Suppressor macrophage treated with lipopolysaccharide for 1 hour (primary cell): ENCODE data around the gene FAM131C.

Source experiments
- DNase-seq, 3 donors: peaks; one replicate each; pipeline ENCODE4 v3.0.0-alpha.2; 2020 to 2022

Gene FAM131C

DNA sequence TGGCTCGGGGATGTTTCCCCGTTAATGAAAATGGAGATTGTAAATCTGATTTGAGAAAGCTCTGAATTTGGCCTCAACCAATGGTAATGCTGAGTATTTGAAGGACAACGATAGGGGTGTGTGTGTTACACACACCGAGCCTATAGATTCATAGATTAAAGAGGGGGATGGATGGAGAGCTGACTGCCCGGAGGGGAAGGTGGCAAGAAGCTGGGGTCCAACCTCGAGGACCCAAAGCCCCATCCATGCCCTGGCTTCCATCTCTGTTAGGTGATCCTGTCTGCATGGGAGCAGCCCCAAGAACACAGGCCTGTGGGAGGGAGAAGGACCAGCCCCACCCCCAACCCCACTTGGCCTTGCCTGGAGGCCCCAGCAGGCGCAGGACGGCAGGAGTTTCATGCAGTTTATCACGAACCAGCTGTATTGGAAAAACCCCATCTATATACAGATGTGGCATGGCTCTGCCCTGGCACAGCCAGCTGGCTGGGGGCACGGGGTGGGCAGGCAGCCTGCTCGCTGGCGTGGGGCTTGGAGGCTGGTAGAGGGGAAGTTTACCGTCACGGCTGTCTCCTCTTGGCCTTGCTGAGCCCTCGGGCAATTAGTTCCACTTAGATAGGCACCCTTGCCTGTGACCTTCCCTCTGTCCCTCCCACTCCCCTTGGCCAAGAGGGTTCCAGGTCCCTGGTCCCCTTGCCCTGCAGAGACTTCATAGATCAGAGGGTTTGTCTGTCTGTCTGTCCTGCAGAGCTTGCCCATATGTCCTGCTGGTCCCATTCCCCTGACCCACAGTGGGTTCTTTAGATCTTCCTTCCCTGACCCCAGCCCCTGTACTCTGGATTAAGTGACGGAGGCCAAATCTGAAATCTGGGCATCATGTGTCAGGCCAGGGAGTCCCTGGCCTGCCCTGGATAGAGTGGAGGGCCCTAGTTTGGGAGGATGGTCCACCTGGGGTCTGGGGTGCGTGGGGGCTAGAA lies 58.7 kb downstream of the FAM131C start:
- DNase-seq, result peak in 2 of 3 donors; percentile 11 to 24

GRCh38 chr1:16013908-16014258 lies 59.6 kb downstream of the FAM131C start:
- no peak for DNase-seq

DNA sequence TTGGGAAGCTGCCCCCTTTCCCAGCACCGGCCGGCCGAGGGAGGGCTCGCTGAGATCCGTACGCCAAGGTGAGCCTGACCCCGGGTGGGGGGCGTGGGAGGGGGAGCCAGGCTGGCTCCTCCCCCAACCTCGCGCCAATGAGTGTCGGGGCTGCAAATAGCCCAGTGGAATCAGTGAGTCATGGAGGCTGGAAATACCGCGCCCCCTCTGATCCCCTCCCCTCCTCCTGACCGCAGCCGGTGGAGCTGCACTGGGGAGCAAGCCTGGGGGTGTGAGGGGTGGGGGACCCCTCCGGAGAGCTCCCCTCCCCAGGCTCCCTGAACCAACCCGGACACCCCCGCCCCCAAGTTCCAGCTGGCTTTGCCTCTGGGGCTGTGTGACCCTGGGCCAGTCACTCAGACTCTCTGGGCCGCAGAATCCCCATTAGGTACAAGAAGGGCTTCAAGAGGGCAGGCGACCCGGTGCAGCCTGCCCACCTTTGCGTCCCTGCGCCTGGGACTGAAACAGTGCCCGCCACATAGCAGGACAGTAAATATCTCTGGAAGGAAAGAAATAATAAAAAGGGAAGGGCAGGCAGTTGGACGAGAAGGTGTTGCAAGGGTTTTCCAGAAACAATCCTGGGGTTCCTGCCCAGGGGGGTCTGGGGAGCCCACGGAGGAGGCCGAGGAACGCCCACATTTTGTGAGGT lies 60.1 kb downstream of the FAM131C start:
- DNase-seq, result peak; percentile 72 to 84 (median 76)

DNA sequence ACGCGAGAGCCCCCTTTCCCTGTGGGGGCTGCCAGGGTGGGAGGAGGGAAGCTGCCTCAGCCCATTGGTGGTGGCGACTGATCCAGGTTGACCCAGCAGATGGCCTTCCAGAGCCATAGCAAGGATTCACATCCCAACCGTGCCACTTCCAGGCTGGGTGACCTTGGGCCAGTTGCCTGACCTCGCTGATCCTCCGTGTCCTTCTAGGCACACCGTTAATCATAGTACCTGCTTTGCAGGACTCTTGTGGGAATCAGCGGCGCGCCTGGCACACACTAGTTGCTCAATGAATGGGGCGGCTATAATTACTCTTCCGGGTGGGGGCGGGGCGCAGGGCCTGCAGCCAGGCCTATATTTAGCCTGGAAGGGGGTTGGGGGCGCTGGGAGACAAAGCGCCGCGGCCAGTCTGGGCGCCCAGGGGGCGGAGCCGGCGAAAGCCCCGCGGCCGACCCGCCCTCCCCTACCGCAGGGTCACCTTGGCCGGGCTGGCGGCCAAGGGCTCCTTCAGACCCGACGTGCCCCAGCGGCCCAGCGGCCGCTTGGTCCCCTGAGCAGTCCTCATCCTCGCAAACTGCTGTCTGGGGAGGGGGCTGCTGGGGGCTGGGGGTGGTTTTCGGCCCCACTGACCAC lies 60.7 kb downstream of the FAM131C start:
- DNase-seq, result peak; percentile 20 to 69 (median 44)

DNA sequence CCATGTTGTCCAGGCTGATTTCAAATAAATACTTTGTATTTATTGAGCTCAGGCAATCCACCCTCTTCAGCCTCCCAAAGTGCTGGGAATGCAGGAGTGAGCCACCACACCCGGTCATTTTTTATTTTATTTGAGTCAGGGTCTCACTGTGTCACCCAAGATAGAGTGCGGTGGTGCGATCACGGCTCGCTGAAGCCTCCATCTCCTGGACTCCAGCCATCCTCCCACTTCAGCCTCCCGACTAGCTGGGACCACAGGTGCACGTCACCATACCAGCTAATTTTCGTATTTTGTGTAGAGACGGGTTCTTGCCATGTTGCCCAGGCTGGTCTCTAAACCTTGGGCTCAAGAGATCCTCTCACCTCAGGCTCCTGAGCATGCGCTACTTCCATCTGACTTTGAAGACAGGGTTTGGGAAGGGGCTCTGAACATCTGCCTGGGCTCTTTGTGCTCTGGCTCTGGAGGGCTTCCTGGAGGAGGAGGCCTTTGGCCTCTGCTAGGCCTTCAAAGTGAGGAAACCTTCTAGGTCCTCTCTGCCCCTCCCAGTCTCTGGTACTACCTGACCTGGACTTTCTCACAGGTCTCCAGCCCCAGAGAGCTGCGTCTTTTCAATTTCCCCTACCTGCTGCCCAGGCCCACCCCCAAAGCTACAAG lies 61.4 kb downstream of the FAM131C start:
- DNase-seq, result no peak

DNA sequence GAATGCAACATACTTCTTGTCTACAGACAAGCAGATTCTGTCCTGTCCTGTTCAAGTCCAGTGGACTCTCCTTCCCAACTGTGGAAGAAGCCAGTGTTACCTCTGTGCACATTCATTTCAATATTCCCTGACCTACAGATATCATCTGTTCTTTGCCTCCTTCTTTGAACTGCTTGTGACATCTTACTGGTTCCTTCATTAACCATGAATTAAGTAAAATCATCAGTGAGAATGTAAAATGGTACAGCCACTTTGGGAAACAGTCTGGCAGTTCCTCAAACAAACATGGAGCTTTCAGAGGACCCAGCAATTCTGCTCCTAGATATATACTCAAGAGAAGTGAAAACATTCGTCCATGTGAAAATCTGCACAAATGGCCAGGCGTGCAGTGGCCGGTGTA lies 62.6 kb downstream of the FAM131C start:
- DNase-seq, result no peak

DNA sequence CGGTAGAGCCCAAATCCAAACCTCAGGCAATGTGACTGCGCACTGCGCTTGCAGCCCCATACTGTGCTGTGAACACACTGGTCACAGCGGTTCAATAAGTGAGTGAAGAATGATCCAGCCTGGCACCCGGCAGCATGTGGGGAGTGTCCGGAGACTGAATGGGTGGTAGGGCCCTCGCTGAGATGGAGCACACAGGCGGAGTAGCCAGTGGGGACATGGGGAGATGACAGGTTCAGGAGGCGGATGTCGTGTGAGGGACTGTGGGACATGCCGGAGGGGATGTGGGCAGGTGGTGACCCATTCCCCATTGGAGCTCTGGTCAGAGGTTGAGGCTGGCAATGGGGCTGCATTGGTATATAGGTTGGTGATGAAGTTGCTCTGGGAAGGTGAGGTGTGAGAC lies 63.8 kb downstream of the FAM131C start:
- no peak for DNase-seq

GRCh38 chr1:16009030-16009460 lies 64.4 kb downstream of the FAM131C start:
- peak; percentile 80 to 86 (median 84) for DNase-seq
